GM20000 (cell line): Measurements from ENCODE around the gene BACH2.

Source experiments
- DNase-seq: peaks from one replicate; pipeline ENCODE4 v3.0.0; 2012; ENCODE audit warnings: low spot score
- TF ChIP-seq, protein P1 (sequence below): IDR thresholded peaks from 2 replicates; pipeline ENCODE4 v1.5.1; 2012; ENCODE audit warnings: mild to moderate bottlenecking, control low read depth; ENCODE audit errors: extremely low read depth, missing control alignments

Gene BACH2

GRCh38 chr6:90274451-90275030 is 22.1 kb downstream of the BACH2 start:
- DNase-seq = no peak
- TF ChIP-seq, protein P1, sequence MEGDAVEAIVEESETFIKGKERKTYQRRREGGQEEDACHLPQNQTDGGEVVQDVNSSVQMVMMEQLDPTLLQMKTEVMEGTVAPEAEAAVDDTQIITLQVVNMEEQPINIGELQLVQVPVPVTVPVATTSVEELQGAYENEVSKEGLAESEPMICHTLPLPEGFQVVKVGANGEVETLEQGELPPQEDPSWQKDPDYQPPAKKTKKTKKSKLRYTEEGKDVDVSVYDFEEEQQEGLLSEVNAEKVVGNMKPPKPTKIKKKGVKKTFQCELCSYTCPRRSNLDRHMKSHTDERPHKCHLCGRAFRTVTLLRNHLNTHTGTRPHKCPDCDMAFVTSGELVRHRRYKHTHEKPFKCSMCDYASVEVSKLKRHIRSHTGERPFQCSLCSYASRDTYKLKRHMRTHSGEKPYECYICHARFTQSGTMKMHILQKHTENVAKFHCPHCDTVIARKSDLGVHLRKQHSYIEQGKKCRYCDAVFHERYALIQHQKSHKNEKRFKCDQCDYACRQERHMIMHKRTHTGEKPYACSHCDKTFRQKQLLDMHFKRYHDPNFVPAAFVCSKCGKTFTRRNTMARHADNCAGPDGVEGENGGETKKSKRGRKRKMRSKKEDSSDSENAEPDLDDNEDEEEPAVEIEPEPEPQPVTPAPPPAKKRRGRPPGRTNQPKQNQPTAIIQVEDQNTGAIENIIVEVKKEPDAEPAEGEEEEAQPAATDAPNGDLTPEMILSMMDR = no peak

GRCh38 chr6:90273863-90274262 is 22.8 kb downstream of the BACH2 start:
- DNase-seq = no peak
- TF ChIP-seq, protein P1 = no peak

DNA sequence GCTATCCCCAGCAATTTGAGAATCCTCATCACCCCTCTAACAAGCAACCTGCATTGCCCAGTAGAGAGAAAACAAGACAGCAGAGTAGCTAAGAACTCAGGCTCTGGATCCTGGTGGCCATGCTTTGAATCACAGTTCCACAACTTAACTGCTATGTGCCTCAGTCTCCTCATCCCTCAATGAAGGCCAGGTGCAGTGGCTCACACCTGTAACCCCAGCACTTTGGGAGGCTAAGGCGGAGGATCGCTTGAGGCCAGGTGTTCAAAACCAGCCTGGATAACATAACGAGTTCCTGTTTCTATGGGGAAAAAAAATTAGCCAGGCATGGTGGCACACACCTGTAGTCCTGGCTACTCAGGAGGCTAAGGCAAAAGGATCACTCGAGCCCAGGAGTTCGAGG is 23.7 kb downstream of the BACH2 start:
- DNase-seq = no peak
- TF ChIP-seq, protein P1 = no peak

DNA sequence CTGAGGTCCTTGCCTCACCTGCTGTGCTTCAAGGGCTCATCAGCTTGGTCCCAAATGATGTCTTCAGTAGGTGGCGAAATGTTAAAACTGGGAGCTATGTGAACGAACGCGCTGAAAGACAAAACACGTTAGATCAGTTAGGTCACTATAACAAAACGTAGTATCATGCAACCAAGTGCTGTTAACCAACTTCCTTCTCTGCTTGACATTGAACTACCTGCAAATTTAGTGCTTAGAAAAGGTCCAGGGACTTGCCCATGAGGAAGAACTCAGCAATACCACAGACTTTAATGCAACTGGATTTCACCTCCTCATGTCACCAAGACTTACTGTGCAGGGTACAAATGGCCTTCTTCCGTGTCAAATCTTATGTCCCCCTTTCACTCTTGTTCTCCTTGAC is 24.8 kb downstream of the BACH2 start:
- TF ChIP-seq, protein P1 = no peak

DNA sequence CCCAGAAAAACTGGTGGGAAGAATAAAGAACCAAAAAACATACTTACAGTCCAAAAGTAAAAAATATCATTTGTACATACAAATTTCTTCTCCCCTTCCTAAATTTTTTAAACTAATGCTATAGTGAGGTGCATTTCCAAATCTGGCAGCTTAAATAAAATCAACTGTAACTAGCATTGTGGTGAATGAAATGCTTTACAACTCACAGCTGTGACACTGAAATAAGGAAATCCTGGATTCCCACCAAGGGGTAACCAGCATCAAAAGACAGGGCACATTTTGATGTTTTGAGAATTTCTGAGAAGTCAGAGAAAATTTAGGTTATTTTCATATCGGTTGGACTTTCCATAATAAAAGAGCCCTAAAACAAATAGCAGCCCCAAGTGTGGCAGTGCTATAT is 27.3 kb downstream of the BACH2 start:
- TF ChIP-seq, protein P1 = no peak
- DNase-seq = no peak

More for the DNA sequence above, 24.8 kb downstream of the BACH2 start:
- DNase-seq = no peak

GRCh38 chr6:90268178-90268577 is 28.5 kb downstream of the BACH2 start:
- TF ChIP-seq, protein P1 = no peak
- DNase-seq = no peak

DNA sequence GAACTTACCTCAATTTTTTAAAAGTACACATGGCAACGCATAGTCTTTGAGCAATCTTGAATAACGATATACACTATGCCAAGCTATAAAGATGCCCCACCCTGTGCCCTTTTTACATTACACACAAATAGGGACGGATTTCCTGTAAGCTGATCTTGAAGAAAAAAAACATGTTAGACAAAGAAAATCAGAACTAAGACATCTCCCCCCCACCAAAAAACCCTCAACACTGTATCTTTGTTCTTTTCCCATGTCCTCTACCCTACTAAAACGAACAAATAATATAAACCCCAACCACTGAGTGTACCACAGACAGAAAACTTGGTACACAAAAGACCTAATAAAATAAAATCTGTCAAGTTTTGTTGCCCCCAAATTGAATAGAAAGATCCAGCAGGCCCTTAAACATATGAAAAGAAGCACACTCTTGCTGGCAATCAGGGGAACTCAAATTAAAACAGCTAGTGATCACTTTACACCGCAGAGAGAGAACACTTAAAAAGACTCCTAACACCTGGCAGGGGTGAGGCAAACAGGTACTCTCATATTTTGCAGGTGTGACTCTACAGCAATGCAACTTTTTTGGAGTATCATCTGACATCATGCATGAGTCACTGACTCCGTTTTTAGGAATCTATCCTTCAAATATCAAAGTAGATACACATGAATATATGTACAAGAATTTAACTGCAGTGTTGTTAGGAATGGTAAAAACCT is 29.6 kb downstream of the BACH2 start:
- no peak for DNase-seq
- TF ChIP-seq, protein P1 = no peak
